Bone marrow (tissue), 2 donors: ENCODE data around the gene LARP4B.

Source experiments
- DNase-seq, 2 donors: peaks; one replicate each; lab custom pipeline; 2025; lab: John Stamatoyannopoulos, UW

The LARP4B gene

DNA sequence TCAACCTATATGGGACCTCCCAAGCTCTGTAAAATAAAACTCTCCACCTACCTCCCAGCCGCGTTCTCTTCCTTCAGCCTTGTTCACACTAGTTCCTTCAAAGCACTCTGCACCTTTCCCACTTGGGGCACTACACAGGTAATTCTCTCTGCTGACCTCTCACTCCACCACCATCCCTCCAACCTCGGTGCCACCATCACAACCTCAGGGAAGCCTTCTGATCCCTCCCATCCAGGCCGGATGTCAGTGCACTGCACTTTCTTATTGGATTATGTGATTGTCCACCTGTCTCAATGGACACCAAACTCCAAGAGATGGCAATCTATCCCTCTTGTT is 7.0 kb downstream of the LARP4B start:
- no peak for DNase-seq

DNA sequence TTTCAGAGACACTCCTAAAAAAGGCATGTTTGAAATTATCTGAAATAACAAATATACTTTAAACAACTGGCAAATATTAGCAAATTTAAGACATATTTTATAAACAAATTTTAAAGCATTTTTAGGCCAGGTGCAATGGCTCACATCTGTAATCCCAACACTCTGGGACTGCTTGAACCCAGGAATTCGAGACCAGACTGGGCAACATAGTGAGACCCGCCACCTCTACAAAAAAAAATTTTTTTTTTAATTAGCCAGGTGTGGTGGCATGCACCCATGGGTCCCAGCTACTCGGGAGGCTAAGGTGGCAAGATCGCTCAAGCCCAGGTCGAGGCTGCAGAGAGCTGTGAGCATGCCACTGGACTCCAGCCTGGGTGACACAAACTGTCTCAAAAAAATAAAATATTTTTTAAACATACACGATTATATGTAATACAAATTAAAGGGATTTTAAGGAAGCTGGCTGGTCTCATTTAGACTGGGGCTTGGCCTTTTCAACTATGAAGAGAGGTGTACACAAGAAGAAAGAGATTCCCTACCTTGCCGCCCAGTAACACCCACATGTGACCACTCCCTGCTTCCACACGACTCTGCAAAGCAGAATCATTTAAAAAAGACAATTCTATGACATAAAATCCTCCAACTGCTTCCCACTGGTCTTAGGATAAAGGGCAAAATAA is 7.5 kb downstream of the LARP4B start:
- no peak for DNase-seq

DNA sequence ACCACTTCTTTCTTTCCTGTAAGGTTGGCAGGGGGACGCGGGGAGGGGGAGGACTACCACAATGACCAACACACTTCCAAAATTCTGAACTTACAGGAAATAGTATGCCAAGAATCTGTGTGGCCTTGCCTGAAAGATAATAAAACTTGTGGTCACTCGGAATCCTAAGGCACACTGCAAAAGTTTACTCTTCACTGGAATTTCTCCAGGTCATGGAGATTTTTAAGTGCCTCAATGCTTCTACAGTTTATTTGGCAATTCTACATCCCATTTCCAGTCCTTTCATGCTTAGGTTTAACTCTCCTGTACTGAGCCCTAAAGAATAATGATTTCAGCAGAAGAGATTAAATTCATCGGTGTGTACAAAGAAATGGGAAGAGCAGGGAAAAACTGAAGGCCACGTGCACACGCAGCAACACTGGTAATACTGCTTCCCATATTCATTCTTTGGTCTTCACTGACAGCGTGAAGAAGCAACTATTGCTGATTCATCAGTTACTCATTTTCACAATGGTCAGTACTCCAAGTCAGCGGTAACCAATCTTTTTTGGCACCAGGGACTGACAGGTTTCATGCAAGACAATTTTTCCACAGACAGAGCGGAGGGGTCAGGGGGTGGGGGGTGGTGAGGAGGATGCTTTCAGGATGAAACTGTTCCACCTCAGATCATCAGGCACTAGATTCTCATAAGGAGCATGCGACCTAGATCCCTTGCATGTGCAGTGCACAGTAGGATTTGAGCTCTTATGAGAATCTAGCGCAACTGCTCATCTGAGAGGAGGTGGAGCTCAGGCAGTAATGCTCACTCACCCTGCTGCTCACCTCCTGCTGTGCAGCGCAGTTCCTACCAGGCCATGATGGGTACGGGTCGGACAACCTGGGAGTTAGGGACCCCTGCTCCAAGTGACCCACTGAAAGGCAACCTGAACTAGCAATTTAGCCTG is 9.8 kb downstream of the LARP4B start:
- no peak for DNase-seq

DNA sequence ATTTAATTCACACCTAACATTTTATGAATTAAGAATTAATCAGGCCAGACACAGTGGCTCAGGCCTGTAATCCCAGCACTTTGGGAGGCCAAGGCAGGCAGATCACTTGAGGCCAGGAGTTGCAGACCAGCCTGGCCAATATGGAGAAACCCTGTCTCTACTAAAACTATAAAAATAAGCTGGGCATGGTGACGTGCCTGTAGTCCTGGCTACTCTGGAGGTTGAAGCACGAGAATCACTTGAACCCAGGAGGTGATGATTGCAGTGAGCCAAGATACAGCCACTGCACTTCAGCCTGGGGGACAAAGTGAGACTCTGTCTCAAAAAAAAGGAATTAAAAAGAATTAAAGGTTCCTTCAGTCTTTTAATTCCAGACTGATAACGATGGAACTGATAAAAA is 11.1 kb downstream of the LARP4B start:
- no peak for DNase-seq

DNA sequence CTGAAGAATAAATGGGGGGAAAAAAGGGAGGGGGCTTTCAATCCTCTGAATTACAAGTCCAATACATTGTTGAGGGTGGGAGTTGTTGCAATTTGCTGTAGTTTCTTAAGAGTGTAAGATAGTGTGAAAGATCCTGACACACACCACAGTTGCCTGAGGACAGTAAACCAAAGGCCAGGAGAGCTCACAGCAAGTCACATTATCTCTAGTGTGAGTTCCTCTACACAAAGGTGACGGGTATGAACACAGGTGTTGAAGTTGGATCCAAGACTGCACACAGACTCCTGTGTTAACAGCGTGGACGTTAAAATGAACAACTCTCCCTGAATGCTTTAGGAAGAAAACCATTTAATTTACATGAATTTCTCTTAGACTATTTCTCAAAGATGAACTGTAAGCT is 12.0 kb downstream of the LARP4B start:
- no peak for DNase-seq

DNA sequence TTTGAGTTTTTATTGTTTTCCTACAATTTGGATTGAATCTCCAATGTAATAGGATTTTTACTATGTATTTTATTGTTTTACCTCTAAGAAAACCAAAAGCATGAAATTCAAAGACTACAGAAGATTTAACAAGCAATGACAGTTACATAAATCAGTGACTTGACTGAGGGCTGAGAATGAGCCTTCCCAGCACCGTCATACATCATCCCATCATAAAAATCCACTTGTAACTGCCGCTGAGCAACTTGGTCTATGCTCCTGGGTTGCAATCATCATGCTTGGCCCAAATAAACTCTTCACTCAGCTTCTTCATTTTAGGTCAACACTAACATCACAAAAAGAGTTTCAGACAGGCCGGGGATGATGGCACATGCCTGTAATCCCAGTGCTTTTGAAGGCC is 13.5 kb downstream of the LARP4B start:
- DNase-seq, result no peak

DNA sequence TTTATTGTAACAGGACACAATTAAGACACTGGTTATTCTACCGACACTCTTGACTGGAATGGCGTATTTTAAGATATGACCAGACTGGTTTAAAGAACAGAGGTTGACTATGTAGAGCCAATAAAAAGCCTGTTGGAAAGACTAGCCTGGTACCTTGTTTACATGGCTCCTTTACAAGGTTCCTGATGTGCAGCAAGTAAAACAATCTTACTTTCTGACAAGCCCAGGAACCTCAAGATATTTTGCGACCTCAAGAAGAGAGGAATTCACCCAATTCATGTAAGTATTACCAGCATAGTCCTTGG is 14.1 kb downstream of the LARP4B start:
- no peak for DNase-seq

DNA sequence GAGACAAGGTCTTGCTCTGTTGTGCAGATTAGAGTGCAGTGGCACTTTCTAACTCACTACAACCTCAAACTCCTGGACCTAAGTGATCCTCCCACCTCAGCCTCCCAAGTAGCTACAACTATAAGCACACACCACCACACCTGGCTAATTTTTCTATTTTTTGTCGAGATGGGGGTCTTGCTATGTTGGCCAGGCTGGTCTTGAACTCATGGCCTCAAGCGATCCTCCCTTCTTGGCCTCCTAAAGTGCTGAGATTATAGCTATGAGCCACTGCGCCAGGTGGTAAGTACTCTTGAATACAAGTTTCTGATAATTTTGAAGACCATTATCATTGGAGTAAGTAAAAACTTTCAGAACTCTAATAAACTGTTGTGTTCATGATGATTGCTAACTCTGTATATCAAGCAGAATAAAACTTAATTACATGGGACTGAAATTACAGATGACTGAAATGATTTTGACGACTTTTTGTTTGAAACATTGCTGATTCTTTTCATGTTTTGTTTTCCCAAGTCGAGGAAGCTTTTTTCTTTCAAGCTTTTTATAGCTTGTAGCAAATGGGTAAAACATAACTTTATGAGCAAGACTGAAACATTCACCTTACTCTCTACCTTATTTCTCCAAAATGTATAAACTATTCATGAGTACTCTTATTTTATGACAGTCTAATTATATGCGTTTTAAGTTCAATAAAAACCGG is 14.6 kb downstream of the LARP4B start:
- DNase-seq, result no peak

DNA sequence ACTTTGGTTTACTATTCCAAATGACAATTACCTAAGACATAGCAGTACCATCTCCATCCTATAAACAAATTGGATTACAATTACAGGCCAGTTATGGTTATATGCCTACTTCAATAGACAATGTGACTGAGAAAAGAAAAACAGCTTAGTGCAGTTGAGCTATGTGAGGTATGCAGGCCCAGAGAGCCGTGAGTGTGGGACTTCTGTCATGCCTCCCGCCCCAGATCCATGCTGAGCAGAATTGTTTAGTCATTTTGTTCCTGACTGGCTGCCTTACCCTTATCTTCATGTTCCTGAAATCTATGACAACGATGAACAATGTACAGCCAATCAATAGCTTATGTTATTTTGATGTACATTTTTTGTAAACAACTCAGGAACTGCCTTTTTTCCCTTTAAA is 21.7 kb downstream of the LARP4B start:
- no peak for DNase-seq

DNA sequence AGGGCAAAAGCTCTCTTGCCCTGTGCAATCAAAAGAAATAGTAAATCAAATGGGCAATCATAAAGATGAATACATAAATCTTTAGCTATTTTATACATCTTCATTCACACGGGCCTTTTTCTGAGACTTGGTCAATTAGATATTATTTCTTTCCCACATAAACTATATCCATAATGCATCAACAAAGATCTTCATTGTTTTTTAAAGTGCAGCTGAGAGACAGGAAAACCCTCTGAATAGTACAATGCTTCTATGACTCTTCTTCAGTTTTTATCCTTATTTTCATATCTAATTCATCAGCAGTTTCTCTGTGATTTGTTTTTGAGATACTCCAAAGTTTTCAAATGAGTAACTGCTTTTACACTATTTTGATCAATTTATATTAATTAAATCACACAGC is 25.5 kb downstream of the LARP4B start:
- no peak for DNase-seq

DNA sequence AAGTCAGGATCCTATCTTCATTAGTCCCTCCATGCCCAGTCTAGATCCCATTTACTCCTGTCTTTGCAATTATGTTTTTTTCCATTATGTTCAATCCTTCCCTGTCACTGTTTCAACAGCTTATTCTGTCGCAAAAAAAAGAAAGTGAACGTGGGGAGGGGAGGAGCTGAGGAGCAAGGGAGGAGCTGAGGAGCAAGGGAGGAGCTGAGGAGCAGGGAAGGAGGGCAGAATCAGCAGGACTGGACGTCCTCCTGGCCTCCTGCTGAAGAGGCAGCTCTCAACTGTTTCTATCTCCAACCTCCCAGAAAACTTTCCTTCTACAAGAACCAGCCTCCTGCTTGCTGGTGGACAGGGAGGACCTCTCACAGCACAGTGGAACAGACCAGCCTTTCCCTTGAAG is 26.0 kb downstream of the LARP4B start:
- no peak for DNase-seq

DNA sequence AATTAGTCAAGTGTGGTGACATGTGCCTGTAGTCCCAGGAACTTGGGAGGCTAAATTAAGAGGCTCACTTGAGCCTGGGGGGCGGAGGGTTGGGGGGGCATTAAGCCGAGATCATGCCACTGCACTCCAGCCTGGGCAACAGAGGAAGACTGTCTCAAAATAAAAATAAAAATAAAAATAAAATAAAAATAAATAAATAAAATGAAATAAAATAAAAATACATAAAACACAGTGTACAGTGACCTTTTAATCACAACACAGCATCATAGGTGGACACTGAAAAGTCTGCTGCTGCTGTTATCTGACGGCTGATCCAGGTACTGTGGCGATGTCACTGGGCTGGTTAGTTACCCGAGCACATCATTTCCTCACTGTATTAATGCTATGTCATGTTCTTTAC is 27.1 kb downstream of the LARP4B start:
- DNase-seq, result no peak

DNA sequence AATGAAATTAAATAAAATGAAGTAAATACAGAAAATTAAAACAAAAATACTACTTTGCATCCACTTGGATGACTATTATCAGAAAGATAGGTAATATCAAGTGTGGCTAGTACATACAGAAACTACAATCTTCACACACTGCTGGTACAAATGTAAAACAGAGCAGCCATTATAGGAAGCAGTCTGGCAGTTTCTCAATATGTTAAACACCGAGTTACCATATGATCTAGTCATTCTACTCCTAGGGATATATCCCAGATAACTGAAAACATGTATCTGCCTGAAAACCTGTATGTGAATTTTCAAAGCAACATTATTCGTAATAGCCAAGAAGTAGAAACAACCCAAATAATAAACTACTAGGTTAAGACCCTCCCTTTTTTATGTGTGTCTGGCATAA is 33.4 kb downstream of the LARP4B start:
- DNase-seq, result no peak

DNA sequence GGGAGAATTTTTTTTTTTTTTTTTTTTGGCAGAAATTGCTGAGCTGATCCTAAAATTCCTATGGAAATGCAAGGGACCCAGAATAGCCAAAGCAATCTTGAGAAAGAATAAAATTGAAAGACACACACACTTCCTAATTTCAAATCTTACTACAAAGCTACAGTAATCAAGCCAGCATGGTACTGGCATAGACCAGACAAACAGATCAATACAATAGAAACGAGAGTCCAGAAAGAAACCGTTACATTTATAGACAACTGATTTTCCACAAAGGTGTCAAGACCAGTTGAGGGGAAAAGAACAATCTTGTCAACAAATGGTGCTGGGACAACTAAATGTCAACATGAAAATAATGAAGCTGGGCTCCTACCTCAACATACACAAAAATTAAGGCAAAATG is 34.5 kb downstream of the LARP4B start:
- DNase-seq, result no peak

DNA sequence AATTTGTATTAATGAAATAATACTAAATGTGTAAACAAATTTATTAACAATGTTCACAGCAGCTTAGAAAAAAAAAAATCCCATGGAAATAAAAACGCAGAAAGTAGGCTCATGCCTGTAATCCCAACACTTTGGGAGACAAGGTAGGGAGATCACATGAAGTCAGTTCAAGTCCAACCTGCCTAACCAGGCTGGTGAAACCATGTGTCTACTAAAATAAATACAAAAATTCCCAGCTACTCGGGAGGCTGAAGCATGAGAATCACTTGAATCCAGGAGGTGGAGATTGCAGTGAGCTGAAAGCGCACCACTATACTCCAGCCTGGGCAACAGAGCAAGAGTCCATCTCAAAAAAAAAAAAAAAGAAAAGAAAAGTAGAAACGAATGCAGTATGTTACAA is 36.2 kb downstream of the LARP4B start:
- no peak for DNase-seq

DNA sequence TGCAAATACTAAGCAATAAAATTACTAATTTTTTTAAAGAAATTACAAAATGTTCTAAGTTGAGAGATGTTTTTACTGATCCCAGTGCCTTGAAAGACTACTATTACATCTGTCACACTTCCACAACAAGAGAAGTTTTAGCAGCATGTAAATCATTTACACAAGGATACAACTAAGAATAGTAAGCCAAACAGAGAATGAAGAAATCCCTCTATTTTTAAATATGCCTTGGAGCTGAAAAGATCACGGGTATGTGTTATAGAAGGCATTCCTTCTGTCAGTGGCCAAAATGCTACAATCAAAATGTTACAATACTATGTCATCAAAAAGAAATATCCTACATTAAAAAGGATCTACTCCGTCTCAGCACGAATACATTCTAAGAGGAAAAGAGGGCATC is 52.6 kb downstream of the LARP4B start:
- no peak for DNase-seq

DNA sequence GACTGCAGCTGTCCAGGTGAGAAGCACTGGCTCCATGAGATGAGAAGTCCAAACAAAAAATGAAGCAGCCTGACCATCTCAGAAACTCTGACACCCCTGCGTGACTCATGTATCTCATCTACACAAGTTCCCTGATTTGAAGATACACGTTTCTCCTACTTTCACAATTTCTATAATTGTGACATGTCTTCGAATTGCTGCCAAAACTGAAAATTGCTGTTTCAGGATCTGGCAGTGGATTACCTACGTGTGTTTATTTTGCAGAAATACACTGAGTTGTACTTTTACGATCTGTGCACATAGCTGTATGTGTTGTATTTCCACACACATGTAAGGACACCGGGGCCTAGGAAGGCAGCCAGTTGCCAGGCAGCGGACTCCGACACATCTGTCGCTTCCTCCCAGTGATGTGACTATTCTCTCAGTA is 53.2 kb downstream of the LARP4B start:
- no peak for DNase-seq

DNA sequence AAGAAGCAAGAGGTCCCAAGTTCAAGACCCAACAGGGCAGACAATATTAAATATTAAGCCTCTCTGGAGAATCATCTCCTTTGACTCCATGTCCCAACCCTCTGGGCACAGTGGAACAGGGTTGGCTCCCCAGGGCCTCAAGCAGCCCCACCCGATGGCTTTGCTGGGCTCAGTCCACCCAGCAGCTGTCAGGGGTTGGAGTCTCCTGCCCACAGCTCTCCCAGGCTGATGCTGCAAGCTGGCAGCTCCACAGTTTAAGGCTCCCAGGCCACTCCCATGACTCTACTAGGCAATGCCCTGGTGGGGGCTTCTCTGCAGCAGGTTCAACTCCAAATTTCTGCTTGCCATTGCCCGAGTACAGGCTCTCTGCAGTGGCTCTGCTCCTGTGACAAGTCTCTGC is 55.1 kb downstream of the LARP4B start:
- no peak for DNase-seq

DNA sequence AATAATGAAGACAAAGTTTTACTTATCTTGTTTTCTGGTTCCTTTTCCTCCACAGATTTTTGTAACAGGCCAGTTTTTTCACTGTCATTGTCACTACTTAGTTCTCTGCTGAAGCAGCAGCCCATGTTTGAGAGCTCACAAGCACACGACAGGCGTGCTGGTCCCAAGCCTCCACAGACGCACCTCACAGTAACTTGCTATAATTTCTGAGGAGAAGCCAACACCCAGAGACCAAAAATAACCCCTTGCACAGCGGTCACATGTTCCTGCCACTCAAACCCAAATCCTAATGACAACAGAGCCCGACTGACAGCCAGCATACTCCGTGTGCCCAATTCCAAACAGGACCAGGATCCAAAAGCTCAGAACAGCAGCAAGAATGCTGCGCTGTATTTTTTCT is 58.5 kb downstream of the LARP4B start:
- DNase-seq, result no peak

DNA sequence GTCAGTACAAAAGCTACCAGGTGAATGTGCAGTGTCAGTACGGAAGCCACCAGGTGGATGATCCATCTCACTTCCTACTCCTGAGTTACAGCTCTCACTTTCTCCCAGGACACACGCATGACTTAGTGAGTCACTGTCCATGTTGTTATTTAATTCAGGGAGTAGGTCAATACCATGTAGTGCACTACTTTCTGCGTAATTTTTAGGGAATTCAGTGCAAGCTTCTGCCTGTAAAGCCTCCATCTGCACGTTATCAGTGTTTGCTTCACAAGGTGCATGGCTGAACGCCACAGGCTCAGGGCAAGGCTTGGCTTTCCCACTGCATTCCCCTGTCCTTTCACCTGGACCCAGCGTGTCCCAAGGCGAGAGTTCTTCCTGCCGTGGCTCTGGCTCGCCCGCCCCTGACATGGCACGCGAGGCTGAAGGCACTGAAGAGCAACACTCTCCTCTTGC is 59.5 kb downstream of the LARP4B start:
- DNase-seq, result no peak

DNA sequence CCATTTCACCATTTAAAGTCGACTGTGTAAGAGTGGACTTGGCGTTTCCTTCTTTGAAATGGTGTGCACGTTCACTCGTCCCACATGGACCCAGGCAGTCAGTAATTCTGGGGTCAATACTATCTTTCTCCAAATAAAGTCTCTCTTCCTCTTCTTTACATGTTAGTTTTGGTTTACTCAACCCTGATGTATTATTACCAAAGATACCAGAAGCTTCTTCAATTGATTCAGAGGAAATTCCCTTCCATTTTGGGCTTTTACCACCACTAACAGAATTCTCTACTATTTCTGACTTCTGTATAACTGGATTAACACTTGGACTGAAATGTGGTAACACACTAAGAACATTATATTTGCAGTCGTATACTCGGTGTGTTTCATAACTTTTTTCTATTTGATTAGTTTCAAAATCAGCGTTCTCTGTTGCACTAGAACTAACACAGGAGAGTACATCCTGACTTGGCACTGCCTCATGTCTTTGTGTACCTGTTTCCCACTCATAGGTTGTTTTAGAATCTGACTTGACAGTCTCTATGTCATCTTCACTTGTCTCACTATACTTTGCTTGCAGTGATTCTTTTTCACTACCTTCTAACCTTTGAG is 60.8 kb downstream of the LARP4B start:
- no peak for DNase-seq

DNA sequence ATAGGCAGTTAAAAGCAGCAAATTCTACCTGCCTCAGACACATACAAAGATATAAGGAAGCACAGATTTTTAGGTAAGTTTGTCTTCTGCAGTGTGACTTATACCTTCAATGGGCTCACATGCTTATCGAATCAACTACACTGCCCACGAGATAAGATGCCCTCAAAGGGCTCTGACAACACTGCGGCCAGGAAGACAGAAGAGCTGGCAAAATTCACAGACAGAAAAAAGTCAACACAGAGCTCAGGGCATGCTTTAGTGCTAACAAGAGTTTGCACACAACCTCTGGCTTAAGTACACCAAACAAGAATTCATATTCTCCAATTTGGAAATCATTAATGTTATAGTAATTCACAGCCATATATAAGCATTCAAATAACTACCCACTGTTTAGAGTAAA is 62.3 kb downstream of the LARP4B start:
- no peak for DNase-seq

DNA sequence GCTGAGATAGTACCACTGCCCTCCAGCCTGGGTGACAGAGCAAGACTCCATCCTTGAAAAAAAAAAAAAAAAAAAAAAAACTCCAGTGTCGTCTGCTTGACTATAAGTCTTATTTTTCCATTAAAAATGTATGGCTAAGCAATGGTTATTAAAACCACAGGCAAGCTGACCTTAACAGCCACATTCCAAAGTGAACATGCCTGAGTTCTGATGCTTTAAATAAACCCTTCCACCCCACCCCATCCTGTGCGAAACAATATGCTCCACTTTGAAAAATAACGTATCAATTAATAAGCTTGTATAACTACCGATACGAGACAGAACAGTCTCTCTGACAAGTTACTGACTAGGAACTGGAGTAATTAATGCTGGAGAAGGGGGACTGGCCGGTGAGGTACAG is 63.7 kb downstream of the LARP4B start:
- no peak for DNase-seq
